ENCODE results near the gene RGS11.

RGS11 gene

GRCh38 chr16:306911-307370 is 31.2 kb upstream of the RGS11 start:
- ATAC-seq (ENCODE audit: low read depth), result no peak
- no peak for DNase-seq (ENCODE audit: low spot score)
- no peak for TF ChIP-seq CTCF (IDR thresholded peaks at IDR 0.05; ENCODE audit: poor library complexity, severe bottlenecking)
- Histone ChIP-seq H3K27ac (ENCODE audit: poor library complexity, severe bottlenecking) (no peak overlapping the region), H3K36me3 (ENCODE audit: low read depth) (peaks cover 47% of the 10 kb centered on the region), H3K9me3 (ENCODE audit: severe bottlenecking) (no peaks in the 10 kb centered on the region), H3K4me3 (ENCODE audit: severe bottlenecking) (no peak overlapping the region), H3K27me3 (ENCODE audit: insufficient read depth, poor library complexity, severe bottlenecking) (no peaks in the 10 kb centered on the region), H3K4me1 (ENCODE audit: insufficient read depth, poor library complexity, severe bottlenecking) (no peaks in the 10 kb centered on the region)

GRCh38 chr16:305916-306626 is 30.3 kb upstream of the RGS11 start:
- Histone ChIP-seq H3K4me3 (ENCODE audit: severe bottlenecking) (no peak overlapping the region), H3K9me3 (ENCODE audit: severe bottlenecking) (no peaks in the 10 kb centered on the region), H3K36me3 (ENCODE audit: low read depth) (peaks cover 45% of the 10 kb centered on the region), H3K27me3 (ENCODE audit: insufficient read depth, poor library complexity, severe bottlenecking) (no peaks in the 10 kb centered on the region), H3K27ac (ENCODE audit: poor library complexity, severe bottlenecking) (no peak overlapping the region), H3K4me1 (ENCODE audit: insufficient read depth, poor library complexity, severe bottlenecking) (no peaks in the 10 kb centered on the region)
- DNase-seq (ENCODE audit: low spot score), result no peak
- no peak for ATAC-seq (ENCODE audit: low read depth)
- TF ChIP-seq CTCF (IDR thresholded peaks at IDR 0.05; ENCODE audit: poor library complexity, severe bottlenecking), result no peak

- DNase-seq (ENCODE audit: low spot score) (no peak), ATAC-seq (ENCODE audit: low read depth) (no peak)
- no peaks in the 10 kb centered on the region for H3K27me3 ChIP-seq (ENCODE audit: insufficient read depth, poor library complexity, severe bottlenecking)
- H3K36me3 ChIP-seq (ENCODE audit: low read depth), result peaks cover 39% of the 10 kb centered on the region
- H3K4me3 ChIP-seq (ENCODE audit: severe bottlenecking), result no peak overlapping the region
- H3K4me1 ChIP-seq (ENCODE audit: insufficient read depth, poor library complexity, severe bottlenecking), result no peaks in the 10 kb centered on the region
- H3K27ac ChIP-seq (ENCODE audit: poor library complexity, severe bottlenecking), result no peak overlapping the region
- no peaks in the 10 kb centered on the region for H3K9me3 ChIP-seq (ENCODE audit: severe bottlenecking)
- no peak for TF ChIP-seq CTCF (IDR thresholded peaks at IDR 0.05; ENCODE audit: poor library complexity, severe bottlenecking)
These were observed 28.2 kb upstream of the RGS11 start for GRCh38 chr16:303760-304505.

- Histone ChIP-seq H3K27me3 (ENCODE audit: insufficient read depth, poor library complexity, severe bottlenecking) (no peaks in the 10 kb centered on the region), H3K4me1 (ENCODE audit: insufficient read depth, poor library complexity, severe bottlenecking) (no peaks in the 10 kb centered on the region), H3K9me3 (ENCODE audit: severe bottlenecking) (no peaks in the 10 kb centered on the region), H3K4me3 (ENCODE audit: severe bottlenecking) (no peak overlapping the region), H3K36me3 (ENCODE audit: low read depth) (peaks cover 37% of the 10 kb centered on the region), H3K27ac (ENCODE audit: poor library complexity, severe bottlenecking) (no peak overlapping the region)
- DNase-seq (ENCODE audit: low spot score) (peak; percentile 58), ATAC-seq (ENCODE audit: low read depth) (no peak)
- TF ChIP-seq CTCF (IDR thresholded peaks at IDR 0.05; ENCODE audit: poor library complexity, severe bottlenecking), result no peak
These were observed 26.2 kb upstream of the RGS11 start for GRCh38 chr16:301950-302349.

GRCh38 chr16:301235-301634 is 25.5 kb upstream of the RGS11 start:
- Histone ChIP-seq H3K4me1 (ENCODE audit: insufficient read depth, poor library complexity, severe bottlenecking) (no peaks in the 10 kb centered on the region), H3K36me3 (ENCODE audit: low read depth) (peaks cover 35% of the 10 kb centered on the region), H3K4me3 (ENCODE audit: severe bottlenecking) (no peak overlapping the region), H3K27me3 (ENCODE audit: insufficient read depth, poor library complexity, severe bottlenecking) (no peaks in the 10 kb centered on the region), H3K9me3 (ENCODE audit: severe bottlenecking) (no peaks in the 10 kb centered on the region), H3K27ac (ENCODE audit: poor library complexity, severe bottlenecking) (no peak overlapping the region)
- no peak for TF ChIP-seq CTCF (IDR thresholded peaks at IDR 0.05; ENCODE audit: poor library complexity, severe bottlenecking)
- no peak for DNase-seq (ENCODE audit: low spot score)
- ATAC-seq (ENCODE audit: low read depth), result no peak

Measured in RWPE2 (cell line).